Mammary epithelial cell (primary cell): ENCODE results near the gene MLH3.

Experiments used
- CTCF ChIP-seq, 2 donors: IDR thresholded peaks in 1 of 2; conservative IDR thresholded peaks in 1 of 2; 2 replicates each; pipeline ENCODE4 v1.5.1; 2011 to 2012; ENCODE audit warnings: inconsistent platforms in 2 of 2, low read length in 2 of 2, mild to moderate bottlenecking in 2 of 2, control low read depth in 1 of 2, low read depth in 1 of 2; ENCODE audit not compliant: insufficient read depth in 1 of 2; ENCODE audit errors: extremely low read depth in 1 of 2
- EZH2 ChIP-seq: IDR thresholded peaks from 2 replicates; pipeline ENCODE4 v1.6.1; 2012; ENCODE audit warnings: low read length, inconsistent platforms, borderline replicate concordance

GRCh38 chr14:74968811-74969210, 82.5 kb downstream of the MLH3 start:
- TF ChIP-seq CTCF (conservative IDR thresholded peaks at IDR 0.05 in 1 of 2, IDR thresholded peaks at IDR 0.05 in 1 of 2; ENCODE audit: extremely low read depth in 1 of 2, insufficient read depth in 1 of 2, low read depth in 1 of 2, low read length in 2 of 2) (no peak), EZH2 (no peak)
